Neural progenitor cell (in vitro differentiated cells): ENCODE results near the gene PLEKHB2. TPM values are rescaled to one million over a fixed set of nuclear protein-coding genes. Genes with fewer than 3 reads are reported as not detected.
A peak's percentile ranks its signal among the peaks of the same experiment; 100 is the strongest.

Experiments used
- DNase-seq: peaks from one replicate; pipeline ENCODE4 v3.0.0-alpha.2; 2016; ENCODE audit warnings: low spot score
- H2AFZ ChIP-seq: fragments of 200-600 bp; sonication (generic); replicated peaks from 2 replicates; pipeline ENCODE4 v1.6.1; 2016; ENCODE audit warnings: antibody characterized with exemption
- H3F3A ChIP-seq: fragments of 200-600 bp; sonication (generic); 2 replicates; pipeline ENCODE4 v1.6.1; 2016; ENCODE audit warnings: antibody characterized with exemption, low read depth
- H3K27ac ChIP-seq: fragments of 200-600 bp; sonication (generic); 2 replicates; pipeline ENCODE4 v1.5.1; 2016; ENCODE audit warnings: mild to moderate bottlenecking
- H3K27me3 ChIP-seq: fragments of 200-600 bp; sonication (generic); 2 replicates; pipeline ENCODE4 v1.6.1; 2016; ENCODE audit warnings: mild to moderate bottlenecking, moderate library complexity
- H3K36me3 ChIP-seq: fragments of 200-600 bp; sonication (generic); 2 replicates; pipeline ENCODE4 v1.5.1; 2016
- H3K4me1 ChIP-seq: fragments of 200-600 bp; sonication (generic); 2 replicates; pipeline ENCODE4 v1.6.1; 2016; ENCODE audit warnings: mixed run types
- H3K4me2 ChIP-seq: fragments of 200-600 bp; sonication (generic); 2 replicates; pipeline ENCODE4 v1.6.1; 2016
- H3K4me3 ChIP-seq: fragments of 200-600 bp; sonication (generic); 2 replicates; pipeline ENCODE4 v1.5.1; 2016
- H3K79me2 ChIP-seq: fragments of 200-600 bp; sonication (generic); 2 replicates; pipeline ENCODE4 v1.6.1; 2016; ENCODE audit warnings: low read depth
- H3K9ac ChIP-seq: fragments of 200-600 bp; sonication (generic); 2 replicates; pipeline ENCODE4 v1.6.1; 2016
- H3K9me3 ChIP-seq: fragments of 200-600 bp; sonication (generic); 2 replicates; pipeline ENCODE4 v1.5.1; 2016; ENCODE audit warnings: low read depth
- H4K20me1 ChIP-seq: fragments of 200-600 bp; sonication (generic); 2 replicates; pipeline ENCODE4 v1.6.1; 2016; ENCODE audit warnings: low read depth
- H3K27ac Mint-ChIP-seq: 3 replicates; pipeline ENCODE4 v1.8.0; 2021; ENCODE audit warnings: mixed read lengths
- H3K27me3 Mint-ChIP-seq: 2 replicates; pipeline ENCODE4 v1.8.0; 2022; ENCODE audit warnings: low read depth, mild to moderate bottlenecking, inconsistent platforms, moderate library complexity, mixed read lengths; ENCODE audit not compliant: insufficient read depth
- H3K36me3 Mint-ChIP-seq: 3 replicates; pipeline ENCODE4 v1.8.0; 2021; ENCODE audit warnings: mixed read lengths
- H3K4me1 Mint-ChIP-seq: 3 replicates; pipeline ENCODE4 v1.8.0; 2021; ENCODE audit warnings: mixed read lengths
- H3K4me3 Mint-ChIP-seq: 3 replicates; pipeline ENCODE4 v1.8.0; 2021; ENCODE audit warnings: mild to moderate bottlenecking, moderate library complexity, mixed read lengths
- H3K9me3 Mint-ChIP-seq: 3 replicates; pipeline ENCODE4 v1.8.0; 2020; ENCODE audit warnings: mixed read lengths
- CTCF ChIP-seq: fragments of 200-600 bp; sonication (generic); IDR thresholded peaks from 2 replicates; pipeline ENCODE4 v1.5.1; 2017; ENCODE audit warnings: antibody characterized with exemption, mild to moderate bottlenecking
- EZH2 ChIP-seq: fragments of 200-600 bp; sonication (generic); IDR thresholded peaks from 2 replicates; pipeline ENCODE4 v1.6.1; 2017; ENCODE audit warnings: antibody characterized with exemption, mild to moderate bottlenecking, moderate library complexity
- EZH2phosphoT487 ChIP-seq: fragments of 200-600 bp; sonication (generic); IDR thresholded peaks from 2 replicates; pipeline ENCODE4 v1.6.1; 2017; ENCODE audit warnings: antibody characterized with exemption
- total RNA-seq: library from RNA; depleted of rRNA; stranded (reverse); fragments of >200 nt; gene quantifications from 2 replicates; pipeline ENCODE4 v1.2.3, GENCODE V29; 2015; ENCODE audit warnings: low replicate concordance

PLEKHB2 gene
- total RNA-seq, 1 donor from 2014 or later, result 57.4 TPM

- Histone ChIP-seq H3K27me3 (no peaks in the 10 kb centered on the region), H3K27ac (no peak overlapping the region), H2AFZ (no peak overlapping the region), H4K20me1 (peaks cover 29% of the 10 kb centered on the region), H3K79me2 (peaks cover 30% of the 10 kb centered on the region), H3F3A (peaks cover 16% of the 10 kb centered on the region), H3K9ac (no peak overlapping the region), H3K36me3 (no peaks in the 10 kb centered on the region), H3K4me1 (peaks cover 17% of the 10 kb centered on the region), H3K4me2 (no peak overlapping the region), H3K9me3 (no peaks in the 10 kb centered on the region), H3K4me3 (no peak overlapping the region)
- Mint-ChIP-seq H3K4me1 (peaks cover 18% of the 10 kb centered on the region), H3K9me3 (no peaks in the 10 kb centered on the region), H3K27me3 (peaks cover 6% of the 10 kb centered on the region), H3K4me3 (no peak overlapping the region), H3K36me3 (no peaks in the 10 kb centered on the region), H3K27ac (no peak overlapping the region)
- no peak for DNase-seq
- TF ChIP-seq EZH2phosphoT487 (no peak), EZH2 (no peak), CTCF (no peak)
Measured at GRCh38 chr2:131103165-131103564, 2.0 kb upstream of the PLEKHB2 start.

GRCh38 chr2:131104487-131105155 lies 515 bp upstream of the PLEKHB2 start:
- H3K27me3 ChIP-seq, result no peaks in the 10 kb centered on the region
- DNase-seq, result no peak
- H3K4me2 ChIP-seq, result peak overlapping the region; percentile 98
- Mint-ChIP-seq H3K9me3 (no peaks in the 10 kb centered on the region), H3K36me3 (no peaks in the 10 kb centered on the region), H3K4me1 (peaks cover 18% of the 10 kb centered on the region), H3K4me3 (peak overlapping the region; percentile 96), H3K27ac (peak overlapping the region; percentile 68), H3K27me3 (peaks cover 6% of the 10 kb centered on the region)
- TF ChIP-seq CTCF (no peak), EZH2phosphoT487 (no peak), EZH2 (no peak)
- H4K20me1 ChIP-seq, result peaks cover 40% of the 10 kb centered on the region
- H3K4me3 ChIP-seq, result peak overlapping the region; percentile 98
- H2AFZ ChIP-seq, result peak overlapping the region; percentile 93
- H3K9me3 ChIP-seq, result no peaks in the 10 kb centered on the region
- peaks cover 44% of the 10 kb centered on the region for H3K79me2 ChIP-seq
- peaks cover 17% of the 10 kb centered on the region for H3K4me1 ChIP-seq
- peak overlapping the region; percentile 53 for H3K27ac ChIP-seq
- H3K9ac ChIP-seq, result no peak overlapping the region
- H3F3A ChIP-seq, result peaks cover 16% of the 10 kb centered on the region
- no peaks in the 10 kb centered on the region for H3K36me3 ChIP-seq

- peak; percentile 23 for DNase-seq
- Mint-ChIP-seq H3K27me3 (peaks cover 4% of the 10 kb centered on the region), H3K9me3 (peaks cover 2% of the 10 kb centered on the region), H3K4me1 (peaks cover 18% of the 10 kb centered on the region), H3K36me3 (peaks cover 6% of the 10 kb centered on the region), H3K27ac (peak overlapping the region; percentile 76), H3K4me3 (peak overlapping the region; percentile 96)
- Histone ChIP-seq H3K9ac (peak overlapping the region; percentile 76), H3K4me2 (peak overlapping the region; percentile 98), H3K36me3 (no peaks in the 10 kb centered on the region), H3K4me1 (peaks cover 17% of the 10 kb centered on the region), H3F3A (peaks cover 16% of the 10 kb centered on the region), H4K20me1 (peaks cover 52% of the 10 kb centered on the region), H3K27me3 (no peaks in the 10 kb centered on the region), H3K27ac (no peak overlapping the region), H3K9me3 (no peaks in the 10 kb centered on the region), H3K79me2 (peaks cover 60% of the 10 kb centered on the region), H3K4me3 (peak overlapping the region; percentile 98), H2AFZ (peak overlapping the region; percentile 93)
- TF ChIP-seq EZH2phosphoT487, result no peak
Measured at GRCh38 chr2:131105950-131106801, 1.0 kb downstream of the PLEKHB2 start.
